ENCODE results near the gene LIPG.
"Not testable (repeated sequence)": the region's sequence is repeated elsewhere in the genome, so short reads cannot be mapped to it uniquely, and the experiment has no call there.

Gene LIPG

GRCh38 chr18:49561289-49562193 lies at the start of gene LIPG:
Gene LIPG, plus strand, starts transcription at chr18:49562057. Its CDS starts 252 bp downstream, at chr18:49562309.
- no peaks in the 10 kb centered on the region for H3K36me3 ChIP-seq (ENCODE audit: insufficient read depth, low read length)
- no peaks in the 10 kb centered on the region for H3F3A ChIP-seq (ENCODE audit: low read depth)
- no peaks in the 10 kb centered on the region for H3K27me3 ChIP-seq (ENCODE audit: insufficient read depth, low read length, poor library complexity, severe bottlenecking)
- no peaks in the 10 kb centered on the region for H4K20me1 ChIP-seq (ENCODE audit: insufficient read depth, low read length, poor library complexity, severe bottlenecking)
- no peak within 1 kb of the TSS for H3K9ac ChIP-seq (ENCODE audit: low read depth, low read length, poor library complexity, severe bottlenecking)
- no peaks in the 10 kb centered on the region for H3K9me3 ChIP-seq (ENCODE audit: insufficient read depth, low read depth, low read length)
- H3K4me1 ChIP-seq (ENCODE audit: insufficient read depth, low read length, poor library complexity, severe bottlenecking), result no peaks in the 10 kb centered on the region
- TF ChIP-seq CTCF (conservative IDR thresholded peaks at IDR 0.05; ENCODE audit: low read length) (no peak), EZH2phosphoT487 (IDR thresholded peaks at IDR 0.05; ENCODE audit: borderline replicate concordance) (no peak)
- H2AFZ ChIP-seq (ENCODE audit: low read length), result no peak within 1 kb of the TSS
- H3K4me2 ChIP-seq (ENCODE audit: low read depth, low read length, poor library complexity, severe bottlenecking), result no peak within 1 kb of the TSS
- H3K4me3 ChIP-seq (ENCODE audit: low read length, poor library complexity, severe bottlenecking), result no peak within 1 kb of the TSS
- no peaks in the 10 kb centered on the region for H3K9me2 ChIP-seq (replicated peaks; ENCODE audit: low read depth, low read length)
- no peaks in the 10 kb centered on the region for H3K79me2 ChIP-seq (ENCODE audit: insufficient read depth, low read length)

- not testable (repeated sequence) for H3K9me2 ChIP-seq (replicated peaks; ENCODE audit: low read depth, low read length); H2AFZ ChIP-seq (ENCODE audit: low read length); H3K79me2 ChIP-seq (ENCODE audit: insufficient read depth, low read length); H3K4me2 ChIP-seq (ENCODE audit: low read depth, low read length, poor library complexity, severe bottlenecking); H3K9me3 ChIP-seq (ENCODE audit: insufficient read depth, low read depth, low read length); H3K4me1 ChIP-seq (ENCODE audit: insufficient read depth, low read length, poor library complexity, severe bottlenecking); H3K36me3 ChIP-seq (ENCODE audit: insufficient read depth, low read length); H4K20me1 ChIP-seq (ENCODE audit: insufficient read depth, low read length, poor library complexity, severe bottlenecking); H3K4me3 ChIP-seq (ENCODE audit: low read length, poor library complexity, severe bottlenecking); H3F3A ChIP-seq (ENCODE audit: low read depth); H3K27me3 ChIP-seq (ENCODE audit: insufficient read depth, low read length, poor library complexity, severe bottlenecking); H3K9ac ChIP-seq (ENCODE audit: low read depth, low read length, poor library complexity, severe bottlenecking)
These were observed 49.0 kb upstream of the LIPG start for GRCh38 chr18:49512876-49513275.

GRCh38 chr18:49514577-49514976 lies 47.3 kb upstream of the LIPG start:
- H3K27me3 ChIP-seq (ENCODE audit: insufficient read depth, low read length, poor library complexity, severe bottlenecking), result no peaks in the 10 kb centered on the region
- TF ChIP-seq CTCF (conservative IDR thresholded peaks at IDR 0.05; ENCODE audit: low read length) (no peak), EZH2phosphoT487 (IDR thresholded peaks at IDR 0.05; ENCODE audit: borderline replicate concordance) (no peak)
- H4K20me1 ChIP-seq (ENCODE audit: insufficient read depth, low read length, poor library complexity, severe bottlenecking), result no peaks in the 10 kb centered on the region
- no peak overlapping the region for H2AFZ ChIP-seq (ENCODE audit: low read length)
- H3K79me2 ChIP-seq (ENCODE audit: insufficient read depth, low read length), result no peaks in the 10 kb centered on the region
- H3F3A ChIP-seq (ENCODE audit: low read depth), result no peaks in the 10 kb centered on the region
- no peak overlapping the region for H3K4me2 ChIP-seq (ENCODE audit: low read depth, low read length, poor library complexity, severe bottlenecking)
- H3K4me1 ChIP-seq (ENCODE audit: insufficient read depth, low read length, poor library complexity, severe bottlenecking), result no peaks in the 10 kb centered on the region
- no peaks in the 10 kb centered on the region for H3K9me3 ChIP-seq (ENCODE audit: insufficient read depth, low read depth, low read length)
- no peaks in the 10 kb centered on the region for H3K9me2 ChIP-seq (replicated peaks; ENCODE audit: low read depth, low read length)
- no peaks in the 10 kb centered on the region for H3K36me3 ChIP-seq (ENCODE audit: insufficient read depth, low read length)
- no peak overlapping the region for H3K4me3 ChIP-seq (ENCODE audit: low read length, poor library complexity, severe bottlenecking)
- H3K9ac ChIP-seq (ENCODE audit: low read depth, low read length, poor library complexity, severe bottlenecking), result no peak overlapping the region

GRCh38 chr18:49515003-49515402 lies 46.9 kb upstream of the LIPG start:
- H3K4me3 ChIP-seq (ENCODE audit: low read length, poor library complexity, severe bottlenecking); H4K20me1 ChIP-seq (ENCODE audit: insufficient read depth, low read length, poor library complexity, severe bottlenecking); H3K4me1 ChIP-seq (ENCODE audit: insufficient read depth, low read length, poor library complexity, severe bottlenecking); H3K9ac ChIP-seq (ENCODE audit: low read depth, low read length, poor library complexity, severe bottlenecking); H3K4me2 ChIP-seq (ENCODE audit: low read depth, low read length, poor library complexity, severe bottlenecking); H3K9me2 ChIP-seq (replicated peaks; ENCODE audit: low read depth, low read length); H2AFZ ChIP-seq (ENCODE audit: low read length); H3F3A ChIP-seq (ENCODE audit: low read depth); H3K27me3 ChIP-seq (ENCODE audit: insufficient read depth, low read length, poor library complexity, severe bottlenecking); H3K36me3 ChIP-seq (ENCODE audit: insufficient read depth, low read length); H3K9me3 ChIP-seq (ENCODE audit: insufficient read depth, low read depth, low read length); H3K79me2 ChIP-seq (ENCODE audit: insufficient read depth, low read length): not testable (repeated sequence)
